Natural killer cell (primary cell): ENCODE measurements around the gene EML3. TPM values are rescaled to one million over a fixed set of nuclear protein-coding genes. Genes with fewer than 3 reads are reported as not detected.

ENCODE experiments used
- ATAC-seq, 3 donors: fragments of 150-1000 bp in 2 of 3; fragments of 200-7000 bp in 1 of 3; cut with Tn5 transposase; 1 replicate in 1 of 3; 2 replicates in 2 of 3; pipeline ENCODE4 v1.10.0; 2021; ENCODE audit warnings: mild to moderate bottlenecking in 2 of 3, moderate library complexity in 2 of 3
- DNase-seq, 2 donors: peaks; one replicate each; pipeline versions ENCODE4 v3.0.0 to v3.0.0-alpha.2; 2013 to 2021; ENCODE audit warnings: mixed read lengths in 1 of 2
- H3K27ac ChIP-seq: one replicate; pipeline ENCODE4 v1.5.1; 2013; ENCODE audit warnings: mild to moderate bottlenecking, low read length
- H3K27me3 ChIP-seq: one replicate; pipeline ENCODE4 v1.6.1; 2013; ENCODE audit warnings: low read length; ENCODE audit not compliant: control insufficient read depth, insufficient read depth
- H3K36me3 ChIP-seq: one replicate; pipeline ENCODE4 v1.6.1; 2013; ENCODE audit warnings: low read length; ENCODE audit not compliant: control insufficient read depth, insufficient read depth
- H3K4me1 ChIP-seq: one replicate; pipeline ENCODE4 v1.6.1; 2013; ENCODE audit warnings: low read length; ENCODE audit not compliant: control insufficient read depth, insufficient read depth
- H3K4me3 ChIP-seq: one replicate; pipeline ENCODE4 v1.5.1; 2013; ENCODE audit warnings: low read length
- H3K9me3 ChIP-seq: one replicate; pipeline ENCODE4 v1.6.1; 2013; ENCODE audit warnings: low read length; ENCODE audit not compliant: control insufficient read depth, insufficient read depth
- H3K27ac Mint-ChIP-seq, 2 donors: one replicate each; pipeline ENCODE4 v1.8.0; 2022; ENCODE audit warnings: mild to moderate bottlenecking in 2 of 2, mixed read lengths in 2 of 2, moderate library complexity in 1 of 2
- H3K27me3 Mint-ChIP-seq, 2 donors: one replicate each; pipeline ENCODE4 v1.8.0; 2022; ENCODE audit warnings: low read depth in 2 of 2, mixed read lengths in 2 of 2
- H3K36me3 Mint-ChIP-seq: one replicate; pipeline ENCODE4 v1.8.0; 2022; ENCODE audit warnings: mixed read lengths
- H3K4me1 Mint-ChIP-seq, 2 donors: one replicate each; pipeline ENCODE4 v1.8.0; 2022; ENCODE audit warnings: mixed read lengths in 2 of 2
- H3K4me3 Mint-ChIP-seq: one replicate; pipeline ENCODE4 v1.8.0; 2022; ENCODE audit warnings: mild to moderate bottlenecking, moderate library complexity, mixed read lengths
- H3K9me3 Mint-ChIP-seq, 2 donors: one replicate each; pipeline ENCODE4 v1.8.0; 2022; ENCODE audit warnings: mixed read lengths in 2 of 2
- CTCF ChIP-seq: fragments of 200-600 bp; IDR thresholded peaks from one replicate; pipeline ENCODE4 v1.8.0; 2022; ENCODE audit warnings: antibody characterized with exemption
- WGBS: methylation state at CpG from one replicate; pipeline ENCODE4 v1.1.7; 2013; ENCODE audit warnings: missing lambda C conversion rate; ENCODE audit not compliant: insufficient coverage; 5-methylcytosine and 5-hydroxymethylcytosine counted together
- intact Hi-C: fragments of 100-400 bp; cut with micrococcal nuclease; formaldehyde crosslinking; loops from one replicate; pipeline ENCODE4 v1.14.2; 2022
- total RNA-seq, 4 donors: library from RNA; stranded (reverse); fragments of 120-200 nt in 1 of 4; gene quantifications; one replicate each; pipeline versions ENCODE4 v1.2.3 to v1.2.4, GENCODE V29; 2013 to 2022

EML3 gene
- total RNA-seq, 3 donors from 2014 or later (not counting 1 experiment from before 2014, with no cell fraction given), result 221 to 233 (median 232) TPM

- Histone ChIP-seq H3K36me3 (peaks cover 38% of the 10 kb centered on the region), H3K27ac (peak overlapping the region; percentile 59), H3K4me1 (peaks cover 27% of the 10 kb centered on the region), H3K4me3 (peak overlapping the region; percentile 94), H3K9me3 (no peaks in the 10 kb centered on the region), H3K27me3 (no peaks in the 10 kb centered on the region)
- Mint-ChIP-seq H3K36me3 (peaks cover 10% of the 10 kb centered on the region), H3K9me3 (no peaks in the 10 kb centered on the region), H3K4me3 (peak overlapping the region; percentile 99), H3K27me3 (no peaks in the 10 kb centered on the region), H3K27ac (peak overlapping the region; percentile 92 to 95), H3K4me1 (peaks cover 36 to 54% of the 10 kb centered on the region in 2 donors)
- ATAC-seq, result peak; percentile 1 to 6 (median 4)
- peak in 1 of 2 donors; percentile 44 for DNase-seq
- intact Hi-C loops, result loop anchor here (1.0 to 5.0 kb wide), 2 partner anchors 17 to 133 kb away; partner anchors contain the start of genes BSCL2, GNG3 and TUT1
- 2% methylated on average over 33 of the region's 33 CpGs for WGBS
- TF ChIP-seq CTCF, result no peak
Measured at GRCh38 chr11:62574363-62575071, 38.1 kb downstream of the EML3 start.

DNA sequence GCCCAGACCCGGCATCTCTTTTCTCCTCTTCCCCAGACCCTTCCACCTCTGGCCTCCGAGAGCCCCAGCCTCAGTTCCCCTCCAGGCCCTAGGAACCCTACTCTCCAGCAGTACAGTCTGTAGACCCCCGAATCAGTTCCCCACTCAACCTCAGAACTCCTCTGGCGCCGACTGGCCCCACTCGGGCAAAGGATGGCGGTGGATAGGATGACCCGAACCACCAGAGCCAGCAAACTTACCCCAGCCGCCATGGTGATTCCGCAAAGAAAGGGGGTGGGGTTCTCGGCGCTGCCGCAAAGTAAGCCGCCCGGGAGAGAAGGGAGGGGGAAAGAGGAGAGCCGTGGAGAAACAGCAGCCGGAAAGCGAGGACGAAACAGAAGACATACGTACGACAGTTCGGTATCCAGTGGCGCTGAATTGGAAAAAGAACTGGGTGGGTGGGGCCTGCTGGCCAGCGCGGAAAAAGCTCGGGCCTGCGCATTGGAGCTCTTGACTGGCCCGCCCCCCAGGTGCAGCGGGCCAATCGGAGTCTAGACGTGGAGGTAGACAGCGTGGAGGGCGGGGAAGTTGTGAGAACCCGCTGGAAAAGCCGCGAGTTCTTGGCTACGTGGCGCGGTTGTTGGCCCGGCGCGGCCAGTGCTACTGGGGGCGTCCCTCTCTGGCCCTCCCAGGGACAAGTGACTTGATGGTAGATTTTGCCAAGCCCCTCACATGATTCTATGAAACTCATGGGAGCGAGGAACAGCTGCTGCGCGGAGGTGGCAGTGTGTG, 38.8 kb downstream of the EML3 start, which contains the start of gene EEF1G:
EEF1G (minus strand) TSS at position 300 of the 771 bp plus-strand sequence; CDS start at position 251, 49 bp downstream.
- ATAC-seq (peak; percentile 94 to 98 (median 94)), DNase-seq (peak; percentile 95 to 99)
- Mint-ChIP-seq H3K4me1 (peaks cover 36 to 54% of the 10 kb centered on the region in 2 donors), H3K9me3 (no peaks in the 10 kb centered on the region), H3K36me3 (peaks cover 10% of the 10 kb centered on the region), H3K27ac (peak within 1 kb of the TSS; percentile 92 to 95), H3K27me3 (no peaks in the 10 kb centered on the region), H3K4me3 (peak within 1 kb of the TSS; percentile 99)
- TF ChIP-seq CTCF, result no peak
- H3K27ac ChIP-seq, result peak within 1 kb of the TSS; percentile 80
- peaks cover 40% of the 10 kb centered on the region for H3K36me3 ChIP-seq
- intact Hi-C loops, result loop anchor here (1.0 to 5.0 kb wide), 3 partner anchors 16 to 134 kb away; partner anchors contain the start of genes BSCL2, GNG3 and TUT1
- H3K27me3 ChIP-seq, result no peaks in the 10 kb centered on the region
- WGBS, result under 1% methylated on average over 46 of the region's 46 CpGs
- H3K9me3 ChIP-seq, result no peaks in the 10 kb centered on the region
- H3K4me1 ChIP-seq, result peaks cover 27% of the 10 kb centered on the region
- H3K4me3 ChIP-seq, result peak within 1 kb of the TSS; percentile 94

GRCh38 chr11:62573006-62573591, 39.5 kb downstream of the EML3 start:
- peaks cover 36 to 54% of the 10 kb centered on the region in 2 donors for H3K4me1 Mint-ChIP-seq
- ATAC-seq, result no peak

More at GRCh38 chr11:62573006-62573591, 39.5 kb downstream of the EML3 start:
- peaks cover 37% of the 10 kb centered on the region for H3K36me3 ChIP-seq
- under 1% methylated on average over 33 of the region's 33 CpGs for WGBS
- H3K9me3 ChIP-seq, result no peaks in the 10 kb centered on the region
- Mint-ChIP-seq H3K36me3 (peaks cover 10% of the 10 kb centered on the region), H3K27me3 (no peaks in the 10 kb centered on the region), H3K4me3 (peak overlapping the region; percentile 99), H3K27ac (peak overlapping the region; percentile 92 to 95), H3K9me3 (no peaks in the 10 kb centered on the region)
- DNase-seq, result peak in 1 of 2 donors; percentile 65
- peak overlapping the region; percentile 94 for H3K4me3 ChIP-seq
- intact Hi-C loops, result loop anchor here (1.0 to 5.0 kb wide), 2 partner anchors 16 to 134 kb away; partner anchors contain the start of genes BSCL2 and GNG3
- H3K27ac ChIP-seq, result peak overlapping the region; percentile 80
- H3K4me1 ChIP-seq, result peaks cover 27% of the 10 kb centered on the region
- H3K27me3 ChIP-seq, result no peaks in the 10 kb centered on the region
- TF ChIP-seq CTCF, result no peak
